ENCODE data around the gene KLK3.

Gene KLK3

GRCh38 chr19:50821622-50822021 lies 33.1 kb upstream of the KLK3 start:
- no peak overlapping the region for H3K4me3 Mint-ChIP-seq
- H3K27ac Mint-ChIP-seq (ENCODE audit: low read depth) = no peak overlapping the region
- ATAC-seq (replicated peaks; ENCODE audit: extremely low read depth, poor library complexity, severe bottlenecking) = no peak
- DNase-seq (ENCODE audit: low spot score in 2 of 2) = no peak
- no peaks in the 10 kb centered on the region for H3K36me3 Mint-ChIP-seq (ENCODE audit: insufficient read depth)
- H3K9me3 Mint-ChIP-seq = no peaks in the 10 kb centered on the region
- H3K4me1 Mint-ChIP-seq = peaks cover 18% of the 10 kb centered on the region
- H3K27me3 Mint-ChIP-seq = peaks cover 80% of the 10 kb centered on the region

- Mint-ChIP-seq H3K27me3 (peaks cover 80% of the 10 kb centered on the region), H3K9me3 (no peaks in the 10 kb centered on the region)
Observed at GRCh38 chr19:50822661-50823208, 32.0 kb upstream of the KLK3 start.

GRCh38 chr19:50823389-50824042 lies 31.2 kb upstream of the KLK3 start, which contains the start of gene KLK1:
KLK1 (minus strand) TSS chr19:50823787; CDS start chr19:50823748, 39 bp downstream.
- Mint-ChIP-seq H3K27ac (ENCODE audit: low read depth) (no peak within 1 kb of the TSS), H3K4me3 (no peak within 1 kb of the TSS), H3K36me3 (ENCODE audit: insufficient read depth) (no peaks in the 10 kb centered on the region), H3K4me1 (peaks cover 12% of the 10 kb centered on the region), H3K9me3 (no peaks in the 10 kb centered on the region), H3K27me3 (peaks cover 77% of the 10 kb centered on the region)
- no peak for DNase-seq (ENCODE audit: low spot score in 2 of 2)
- ATAC-seq (replicated peaks; ENCODE audit: extremely low read depth, poor library complexity, severe bottlenecking) = no peak

More at GRCh38 chr19:50822661-50823208, 32.0 kb upstream of the KLK3 start:
- Mint-ChIP-seq H3K27ac (ENCODE audit: low read depth) (no peak overlapping the region), H3K4me1 (peaks cover 13% of the 10 kb centered on the region), H3K4me3 (no peak overlapping the region), H3K36me3 (ENCODE audit: insufficient read depth) (no peaks in the 10 kb centered on the region)
- no peak for DNase-seq (ENCODE audit: low spot score in 2 of 2)
- no peak for ATAC-seq (replicated peaks; ENCODE audit: extremely low read depth, poor library complexity, severe bottlenecking)

GRCh38 chr19:50826492-50827240 lies 28.0 kb upstream of the KLK3 start:
- Mint-ChIP-seq H3K27me3 (peaks cover 57% of the 10 kb centered on the region), H3K4me1 (no peaks in the 10 kb centered on the region), H3K36me3 (ENCODE audit: insufficient read depth) (no peaks in the 10 kb centered on the region), H3K9me3 (no peaks in the 10 kb centered on the region), H3K4me3 (no peak overlapping the region), H3K27ac (ENCODE audit: low read depth) (no peak overlapping the region)
- ATAC-seq (replicated peaks; ENCODE audit: extremely low read depth, poor library complexity, severe bottlenecking) (no peak), DNase-seq (ENCODE audit: low spot score in 2 of 2) (no peak)

GRCh38 chr19:50827476-50827875 lies 27.2 kb upstream of the KLK3 start:
- no peak for ATAC-seq (replicated peaks; ENCODE audit: extremely low read depth, poor library complexity, severe bottlenecking)
- no peaks in the 10 kb centered on the region for H3K4me1 Mint-ChIP-seq
- H3K4me3 Mint-ChIP-seq = no peak overlapping the region
- no peaks in the 10 kb centered on the region for H3K36me3 Mint-ChIP-seq (ENCODE audit: insufficient read depth)
- no peak for DNase-seq (ENCODE audit: low spot score in 2 of 2)
- H3K27me3 Mint-ChIP-seq = peaks cover 57% of the 10 kb centered on the region
- H3K9me3 Mint-ChIP-seq = no peaks in the 10 kb centered on the region
- H3K27ac Mint-ChIP-seq (ENCODE audit: low read depth) = no peak overlapping the region

- no peaks in the 10 kb centered on the region for H3K36me3 Mint-ChIP-seq (ENCODE audit: insufficient read depth)
- no peak overlapping the region for H3K27ac Mint-ChIP-seq (ENCODE audit: low read depth)
- DNase-seq (ENCODE audit: low spot score in 2 of 2) = no peak
- H3K4me3 Mint-ChIP-seq = no peak overlapping the region
- H3K9me3 Mint-ChIP-seq = no peaks in the 10 kb centered on the region
- H3K27me3 Mint-ChIP-seq = peaks cover 63% of the 10 kb centered on the region
- ATAC-seq (replicated peaks; ENCODE audit: extremely low read depth, poor library complexity, severe bottlenecking) = no peak
- H3K4me1 Mint-ChIP-seq = no peaks in the 10 kb centered on the region
Observed at GRCh38 chr19:50829801-50830200, 24.9 kb upstream of the KLK3 start.

GRCh38 chr19:50830266-50831025 lies 24.3 kb upstream of the KLK3 start:
- Mint-ChIP-seq H3K9me3 (no peaks in the 10 kb centered on the region), H3K27ac (ENCODE audit: low read depth) (no peak overlapping the region), H3K27me3 (peaks cover 70% of the 10 kb centered on the region), H3K36me3 (ENCODE audit: insufficient read depth) (no peaks in the 10 kb centered on the region), H3K4me3 (no peak overlapping the region), H3K4me1 (peaks cover 5% of the 10 kb centered on the region)
- DNase-seq (ENCODE audit: low spot score in 2 of 2) = no peak
- no peak for ATAC-seq (replicated peaks; ENCODE audit: extremely low read depth, poor library complexity, severe bottlenecking)

GRCh38 chr19:50831026-50831396 lies 23.7 kb upstream of the KLK3 start:
- Mint-ChIP-seq H3K9me3 (no peaks in the 10 kb centered on the region), H3K27me3 (peaks cover 71% of the 10 kb centered on the region), H3K27ac (ENCODE audit: low read depth) (no peak overlapping the region), H3K36me3 (ENCODE audit: insufficient read depth) (peaks cover 2% of the 10 kb centered on the region), H3K4me3 (no peak overlapping the region), H3K4me1 (peaks cover 9% of the 10 kb centered on the region)
- ATAC-seq (replicated peaks; ENCODE audit: extremely low read depth, poor library complexity, severe bottlenecking) = no peak
- no peak for DNase-seq (ENCODE audit: low spot score in 2 of 2)

- Mint-ChIP-seq H3K27ac (ENCODE audit: low read depth) (no peak overlapping the region), H3K36me3 (ENCODE audit: insufficient read depth) (peaks cover 2% of the 10 kb centered on the region), H3K27me3 (peaks cover 71% of the 10 kb centered on the region), H3K4me3 (no peak overlapping the region), H3K4me1 (peaks cover 18% of the 10 kb centered on the region), H3K9me3 (no peaks in the 10 kb centered on the region)
- no peak for ATAC-seq (replicated peaks; ENCODE audit: extremely low read depth, poor library complexity, severe bottlenecking)
- no peak for DNase-seq (ENCODE audit: low spot score in 2 of 2)
Observed at GRCh38 chr19:50832666-50833065, 22.0 kb upstream of the KLK3 start.

GRCh38 chr19:50833117-50833801 lies 21.5 kb upstream of the KLK3 start, which contains the start of gene KLK15:
KLK15 (minus strand) TSS chr19:50833574; CDS start chr19:50831492, 2,082 bp downstream.
- H3K27ac Mint-ChIP-seq (ENCODE audit: low read depth) = no peak within 1 kb of the TSS
- H3K9me3 Mint-ChIP-seq = no peaks in the 10 kb centered on the region
- H3K36me3 Mint-ChIP-seq (ENCODE audit: insufficient read depth) = peaks cover 2% of the 10 kb centered on the region
- H3K4me3 Mint-ChIP-seq = no peak within 1 kb of the TSS
- H3K4me1 Mint-ChIP-seq = peaks cover 18% of the 10 kb centered on the region
- ATAC-seq (replicated peaks; ENCODE audit: extremely low read depth, poor library complexity, severe bottlenecking) = no peak
- peaks cover 71% of the 10 kb centered on the region for H3K27me3 Mint-ChIP-seq
- DNase-seq (ENCODE audit: low spot score in 2 of 2) = no peak

- H3K27me3 Mint-ChIP-seq = peaks cover 74% of the 10 kb centered on the region
- no peaks in the 10 kb centered on the region for H3K9me3 Mint-ChIP-seq
- H3K36me3 Mint-ChIP-seq (ENCODE audit: insufficient read depth) = peaks cover 2% of the 10 kb centered on the region
- DNase-seq (ENCODE audit: low spot score in 2 of 2) (no peak), ATAC-seq (replicated peaks; ENCODE audit: extremely low read depth, poor library complexity, severe bottlenecking) (no peak)
- H3K27ac Mint-ChIP-seq (ENCODE audit: low read depth) = no peak overlapping the region
- H3K4me1 Mint-ChIP-seq = peaks cover 18% of the 10 kb centered on the region
- no peak overlapping the region for H3K4me3 Mint-ChIP-seq
Observed at GRCh38 chr19:50833802-50834167, 20.9 kb upstream of the KLK3 start.

Measured in central memory CD8-positive, alpha-beta T cell (primary cell).